Right lobe of liver (tissue), 4 donors: Measurements from ENCODE around the gene HOXA4.

Source experiments
- CTCF ChIP-seq, 4 donors: fragments of 200-600 bp in 3 of 4; fragments of 450-650 bp in 1 of 4; IDR thresholded peaks; one replicate each; pipeline versions ENCODE4 v1.5.1 to v1.8.0; 2016 to 2022; ENCODE audit warnings: antibody characterized with exemption in 4 of 4, mild to moderate bottlenecking in 2 of 4
- POLR2A ChIP-seq: fragments of 450-650 bp; IDR thresholded peaks from one replicate; pipeline ENCODE4 v1.6.1; 2017; ENCODE audit warnings: antibody characterized with exemption, mild to moderate bottlenecking
- donor health status: DM: no; HTN: no; CAD: no.
- donor health status: DM: no; HTN: no; CAD: no.
- donor health status: DM: no; HTN: yes; CAD: no.

GRCh38 chr7:27114881-27115220 lies 15.7 kb downstream of the HOXA4 start:
- no peak for TF ChIP-seq CTCF (IDR thresholded peaks at IDR 0.05)
- no peak for TF ChIP-seq POLR2A
